Transverse colon (tissue), 4 donors: ENCODE results near the gene MFAP3L.

Experiments used
- EP300 ChIP-seq: sonication (generic); formaldehyde crosslinking; IDR thresholded peaks from one replicate; pipeline ENCODE4 v1.6.1; 2017; ENCODE audit warnings: antibody characterized with exemption, low read depth
- POLR2A ChIP-seq: fragments of 450-650 bp; IDR thresholded peaks from one replicate; pipeline ENCODE4 v1.6.1; 2016; ENCODE audit warnings: antibody characterized with exemption, mild to moderate bottlenecking, moderate library complexity
- POLR2AphosphoS5 ChIP-seq, 3 donors: sonication (generic); formaldehyde crosslinking; IDR thresholded peaks; one replicate each; pipeline ENCODE4 v1.6.1; 2016; ENCODE audit warnings: antibody characterized with exemption in 3 of 3
- TF ChIP-seq, protein P1 (sequence below), 5 experiments: fragments of 200-600 bp in 3 of 5; fragments of 450-650 bp in 2 of 5; sonication (generic) in 3 of 5; IDR thresholded peaks; 1 replicate in 2 of 5; 2 replicates in 3 of 5; pipeline ENCODE4 v1.5.1; 2016 to 2017; ENCODE audit warnings: antibody characterized with exemption in 5 of 5, inconsistent platforms in 3 of 5, mild to moderate bottlenecking in 2 of 5, moderate library complexity in 1 of 5

DNA sequence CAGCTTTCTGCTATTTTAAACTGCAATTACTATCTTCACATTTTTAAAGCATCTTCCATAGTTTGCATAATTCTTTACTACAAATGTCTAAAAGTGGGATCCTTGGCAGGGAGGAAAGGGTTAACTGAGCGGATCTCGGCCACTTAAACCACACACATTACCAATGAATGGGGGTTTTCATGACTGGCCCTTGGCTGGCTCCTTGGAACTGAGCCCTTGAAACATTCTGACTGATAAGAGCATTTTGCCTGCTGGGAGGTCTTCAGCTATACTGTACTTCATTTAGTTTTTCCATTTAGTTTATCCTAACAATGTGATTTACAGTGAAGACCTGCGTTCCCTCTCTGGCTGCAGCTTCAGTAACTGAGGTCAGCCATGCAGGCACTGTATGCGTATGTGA, 31.7 kb upstream of the MFAP3L start:
- TF ChIP-seq POLR2A (no peak), POLR2AphosphoS5 (IDR thresholded peaks at IDR 0.05) (no peak), EP300 (no peak)
- TF ChIP-seq, protein P1, sequence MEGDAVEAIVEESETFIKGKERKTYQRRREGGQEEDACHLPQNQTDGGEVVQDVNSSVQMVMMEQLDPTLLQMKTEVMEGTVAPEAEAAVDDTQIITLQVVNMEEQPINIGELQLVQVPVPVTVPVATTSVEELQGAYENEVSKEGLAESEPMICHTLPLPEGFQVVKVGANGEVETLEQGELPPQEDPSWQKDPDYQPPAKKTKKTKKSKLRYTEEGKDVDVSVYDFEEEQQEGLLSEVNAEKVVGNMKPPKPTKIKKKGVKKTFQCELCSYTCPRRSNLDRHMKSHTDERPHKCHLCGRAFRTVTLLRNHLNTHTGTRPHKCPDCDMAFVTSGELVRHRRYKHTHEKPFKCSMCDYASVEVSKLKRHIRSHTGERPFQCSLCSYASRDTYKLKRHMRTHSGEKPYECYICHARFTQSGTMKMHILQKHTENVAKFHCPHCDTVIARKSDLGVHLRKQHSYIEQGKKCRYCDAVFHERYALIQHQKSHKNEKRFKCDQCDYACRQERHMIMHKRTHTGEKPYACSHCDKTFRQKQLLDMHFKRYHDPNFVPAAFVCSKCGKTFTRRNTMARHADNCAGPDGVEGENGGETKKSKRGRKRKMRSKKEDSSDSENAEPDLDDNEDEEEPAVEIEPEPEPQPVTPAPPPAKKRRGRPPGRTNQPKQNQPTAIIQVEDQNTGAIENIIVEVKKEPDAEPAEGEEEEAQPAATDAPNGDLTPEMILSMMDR (IDR thresholded peaks at IDR 0.05) = no peak
